ENCODE measurements around the gene LRCH1.

Gene LRCH1

DNA sequence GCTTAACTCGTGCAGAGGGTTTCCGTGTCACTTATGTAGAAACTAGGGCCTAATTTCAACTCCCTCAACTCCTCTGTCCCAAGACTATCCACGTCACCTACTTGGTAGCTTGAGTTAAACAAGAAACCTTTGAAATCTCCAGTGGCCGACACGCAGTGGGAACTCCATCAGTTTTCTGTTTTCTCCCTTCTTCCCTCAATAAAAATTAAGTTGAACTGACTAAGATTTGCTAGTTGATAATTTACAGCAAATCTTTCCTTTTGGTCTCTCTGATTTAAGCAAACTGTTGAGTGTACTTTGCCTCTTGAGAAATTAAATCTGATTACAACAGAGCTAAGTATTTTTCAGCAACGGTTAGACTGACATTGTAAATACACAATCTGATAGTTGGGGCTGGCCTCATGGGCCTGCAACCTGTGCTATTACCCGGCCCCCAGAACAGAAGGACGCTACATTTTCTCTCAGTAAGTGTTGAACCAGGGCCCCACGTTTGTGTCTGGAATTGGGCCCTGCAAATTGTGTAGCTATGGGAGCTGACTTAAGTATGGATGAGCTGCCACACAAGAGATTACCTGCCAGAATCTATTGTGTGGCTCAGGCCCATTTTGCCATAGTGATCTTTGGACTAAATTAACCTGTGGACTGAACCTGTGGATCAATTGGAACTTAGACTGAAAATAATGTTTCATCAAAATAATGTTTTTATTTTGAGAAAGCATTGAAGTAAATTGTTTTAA is 244.7 kb downstream of the LRCH1 start:
- H3K4me3 ChIP-seq (ENCODE audit: low read depth, low read length): peak overlapping the region; percentile 73
- DNase-seq (ENCODE audit: low read depth): no peak
- TF ChIP-seq, protein P1, sequence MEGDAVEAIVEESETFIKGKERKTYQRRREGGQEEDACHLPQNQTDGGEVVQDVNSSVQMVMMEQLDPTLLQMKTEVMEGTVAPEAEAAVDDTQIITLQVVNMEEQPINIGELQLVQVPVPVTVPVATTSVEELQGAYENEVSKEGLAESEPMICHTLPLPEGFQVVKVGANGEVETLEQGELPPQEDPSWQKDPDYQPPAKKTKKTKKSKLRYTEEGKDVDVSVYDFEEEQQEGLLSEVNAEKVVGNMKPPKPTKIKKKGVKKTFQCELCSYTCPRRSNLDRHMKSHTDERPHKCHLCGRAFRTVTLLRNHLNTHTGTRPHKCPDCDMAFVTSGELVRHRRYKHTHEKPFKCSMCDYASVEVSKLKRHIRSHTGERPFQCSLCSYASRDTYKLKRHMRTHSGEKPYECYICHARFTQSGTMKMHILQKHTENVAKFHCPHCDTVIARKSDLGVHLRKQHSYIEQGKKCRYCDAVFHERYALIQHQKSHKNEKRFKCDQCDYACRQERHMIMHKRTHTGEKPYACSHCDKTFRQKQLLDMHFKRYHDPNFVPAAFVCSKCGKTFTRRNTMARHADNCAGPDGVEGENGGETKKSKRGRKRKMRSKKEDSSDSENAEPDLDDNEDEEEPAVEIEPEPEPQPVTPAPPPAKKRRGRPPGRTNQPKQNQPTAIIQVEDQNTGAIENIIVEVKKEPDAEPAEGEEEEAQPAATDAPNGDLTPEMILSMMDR (IDR thresholded peaks at IDR 0.05; ENCODE audit: insufficient read depth, low read depth, low read length, missing control alignments): no peak

DNA sequence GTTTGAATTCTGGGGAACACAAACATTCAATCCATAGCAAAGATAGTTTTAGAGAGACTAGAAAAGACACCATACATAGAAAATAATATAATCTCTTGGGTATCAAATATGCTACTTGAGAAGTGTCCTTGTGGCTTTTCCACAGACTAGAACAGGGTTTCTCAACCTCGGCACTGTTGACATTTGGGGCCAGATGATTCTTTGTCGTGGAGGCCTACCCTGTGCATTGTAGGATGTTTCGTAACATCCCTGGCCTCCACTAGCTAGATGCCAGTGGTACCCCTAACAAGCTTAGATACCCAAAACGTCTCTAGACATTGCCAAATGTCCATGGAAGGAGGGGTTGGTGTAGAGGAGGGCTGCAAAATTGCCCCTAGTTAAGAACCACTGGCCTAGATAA is 246.2 kb downstream of the LRCH1 start:
- DNase-seq (ENCODE audit: low read depth): no peak
- TF ChIP-seq, protein P1 (IDR thresholded peaks at IDR 0.05; ENCODE audit: insufficient read depth, low read depth, low read length, missing control alignments): no peak
- no peak overlapping the region for H3K4me3 ChIP-seq (ENCODE audit: low read depth, low read length)

DNA sequence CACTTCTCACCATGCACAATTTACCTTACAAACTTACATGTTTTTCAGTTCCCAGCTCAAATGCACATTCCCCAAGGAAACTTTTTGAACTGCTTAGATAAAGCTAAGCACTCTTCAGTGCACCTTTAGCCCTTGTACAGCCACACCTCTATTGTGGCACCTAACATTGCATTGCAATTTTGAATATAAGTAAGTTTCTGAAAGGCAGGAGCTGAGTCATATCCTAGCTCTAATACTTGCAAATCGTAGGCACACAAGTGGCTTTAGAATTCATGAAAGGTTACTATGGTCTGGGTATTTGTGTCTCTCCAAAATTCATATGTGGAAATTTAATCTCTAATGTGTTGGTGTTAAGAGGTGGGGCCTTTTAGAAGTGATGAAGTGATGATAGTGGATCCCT is 248.9 kb downstream of the LRCH1 start:
- TF ChIP-seq, protein P1 (IDR thresholded peaks at IDR 0.05; ENCODE audit: insufficient read depth, low read depth, low read length, missing control alignments): no peak
- DNase-seq (ENCODE audit: low read depth): no peak
- H3K4me3 ChIP-seq (ENCODE audit: low read depth, low read length): no peak overlapping the region
